Ovary (tissue), 3 donors: ENCODE results near the gene CCDC57.

Experiments used
- CTCF ChIP-seq, 3 donors: fragments of 450-650 bp in 2 of 3; fragments of 200-600 bp in 1 of 3; IDR thresholded peaks; one replicate each; pipeline versions ENCODE4 v1.5.1 to v1.8.0; 2016 to 2022; ENCODE audit warnings: antibody characterized with exemption in 3 of 3, mild to moderate bottlenecking in 1 of 3
- EP300 ChIP-seq: sonication (generic); formaldehyde crosslinking; IDR thresholded peaks from one replicate; pipeline ENCODE4 v1.6.1; 2017; ENCODE audit warnings: antibody characterized with exemption
- POLR2A ChIP-seq: fragments of 450-650 bp; IDR thresholded peaks from one replicate; pipeline ENCODE4 v1.6.1; 2017; ENCODE audit warnings: antibody characterized with exemption, mild to moderate bottlenecking, moderate library complexity
- donor health status: DM: no; HTN: no; CAD: no.

GRCh38 chr17:82062984-82063368 is 149.7 kb downstream of the CCDC57 start:
- TF ChIP-seq POLR2A: no peak
- TF ChIP-seq CTCF (IDR thresholded peaks at IDR 0.05): no peak
- TF ChIP-seq EP300: no peak
